ENCODE measurements around the gene COL19A1. TPM values are rescaled to one million over a fixed set of nuclear protein-coding genes. Genes with fewer than 3 reads are reported as not detected.

The COL19A1 gene
- total RNA-seq, 1 experiment from 2014 or later = not detected

GRCh38 chr6:69985180-69985579 is 118.8 kb downstream of the COL19A1 start:
- no peaks in the 10 kb centered on the region for H3K4me1 ChIP-seq (ENCODE audit: control insufficient read depth, insufficient read depth, low read length)
- H3K4me3 ChIP-seq (ENCODE audit: low read depth in 2 of 2, low read length in 2 of 2) = no peak overlapping the region
- no peak for TF ChIP-seq SIN3A (IDR thresholded peaks at IDR 0.05; ENCODE audit: borderline replicate concordance, insufficient read depth, low read depth, low read length)
- no peak for TF ChIP-seq TCF7L2 (IDR thresholded peaks at IDR 0.05; ENCODE audit: low read depth, low read length)
- no peak for TF ChIP-seq REST (IDR thresholded peaks at IDR 0.05; ENCODE audit: insufficient read depth in 1 of 2, low read depth in 2 of 2, low read length in 1 of 2)
- no peak for TF ChIP-seq POLR2AphosphoS5 (IDR thresholded peaks at IDR 0.05; ENCODE audit: low read depth, low read length)
- TF ChIP-seq CTCF (IDR thresholded peaks at IDR 0.05) = no peak
- no peaks in the 10 kb centered on the region for H3K27me3 ChIP-seq (ENCODE audit: control insufficient read depth, insufficient read depth, low read length)
- DNase-seq (ENCODE audit: low read depth, low spot score) = no peak
- no TSS peak for BruUV-seq (replicated peaks)
- ChIA-PET POLR2A (no interaction called here), CTCF (no interaction called here)
- no peak overlapping the region for H3K27ac ChIP-seq (ENCODE audit: low read length)
- H3K36me3 ChIP-seq (ENCODE audit: control insufficient read depth, insufficient read depth, low read length) = no peaks in the 10 kb centered on the region
- intact Hi-C loops (cut with micrococcal nuclease; ENCODE audit: unreplicated experiment) (no loop called here), in situ Hi-C loops (cut with HindIII; ENCODE audit: low pct_unique_long_range_greater_than_20kb, low sequenced_read_pairs) (no loop called here)
- no peak for ATAC-seq
- H3K9me3 ChIP-seq (ENCODE audit: control insufficient read depth, insufficient read depth, low read depth, low read length) = no peaks in the 10 kb centered on the region

GRCh38 chr6:69987550-69987949 is 121.2 kb downstream of the COL19A1 start:
- H3K27ac ChIP-seq (ENCODE audit: low read length) = no peak overlapping the region
- H3K36me3 ChIP-seq (ENCODE audit: control insufficient read depth, insufficient read depth, low read length) = no peaks in the 10 kb centered on the region
- no peaks in the 10 kb centered on the region for H3K9me3 ChIP-seq (ENCODE audit: control insufficient read depth, insufficient read depth, low read depth, low read length)
- ATAC-seq (no peak), DNase-seq (ENCODE audit: low read depth, low spot score) (no peak)
- H3K4me1 ChIP-seq (ENCODE audit: control insufficient read depth, insufficient read depth, low read length) = no peaks in the 10 kb centered on the region
- in situ Hi-C loops (cut with HindIII; ENCODE audit: low pct_unique_long_range_greater_than_20kb, low sequenced_read_pairs) = no loop called here
- CTCF ChIA-PET = interaction anchor here (0.6 kb wide), 1 partner anchor 103 kb away, joined by 11 read pairs; no protein-coding TSS in a partner anchor
- intact Hi-C loops (cut with micrococcal nuclease; ENCODE audit: unreplicated experiment) = no loop called here
- BruUV-seq (replicated peaks) = no TSS peak
- POLR2A ChIA-PET = no interaction called here
- no peaks in the 10 kb centered on the region for H3K27me3 ChIP-seq (ENCODE audit: control insufficient read depth, insufficient read depth, low read length)
- TF ChIP-seq REST (IDR thresholded peaks at IDR 0.05; ENCODE audit: insufficient read depth in 1 of 2, low read depth in 2 of 2, low read length in 1 of 2) (no peak), SIN3A (IDR thresholded peaks at IDR 0.05; ENCODE audit: borderline replicate concordance, insufficient read depth, low read depth, low read length) (no peak), TCF7L2 (IDR thresholded peaks at IDR 0.05; ENCODE audit: low read depth, low read length) (no peak), POLR2AphosphoS5 (IDR thresholded peaks at IDR 0.05; ENCODE audit: low read depth, low read length) (no peak), CTCF (IDR thresholded peaks at IDR 0.05) (no peak)
- H3K4me3 ChIP-seq (ENCODE audit: low read depth in 2 of 2, low read length in 2 of 2) = no peak overlapping the region
